Measurements from ENCODE around the gene FKBP2.

GRCh38 chr11:64224151-64224890 is 16.6 kb upstream of the FKBP2 start:
- no peak for TF ChIP-seq CTCF (IDR thresholded peaks at IDR 0.05)
- no peak for TF ChIP-seq POLR2AphosphoS5 (IDR thresholded peaks at IDR 0.05)
- no peak for TF ChIP-seq EP300 (IDR thresholded peaks at IDR 0.05)
- TF ChIP-seq POLR2A (IDR thresholded peaks at IDR 0.05): no peak
